Measurements from ENCODE around the gene EDARADD.

The EDARADD gene

GRCh38 chr1:236524142-236524894 lies 130.2 kb downstream of the EDARADD start:
- H3K9me3 ChIP-seq (ENCODE audit: low read length) = no peaks in the 10 kb centered on the region
- H3K4me1 ChIP-seq (ENCODE audit: insufficient read depth, low read length) = peaks cover 6% of the 10 kb centered on the region
- H3K9ac ChIP-seq (ENCODE audit: low read length) = peak overlapping the region; percentile 69
- H3K36me3 ChIP-seq (ENCODE audit: insufficient read depth, low read length) = peaks cover 15% of the 10 kb centered on the region
- H3K4me3 ChIP-seq (ENCODE audit: low read depth in 1 of 2, low read length in 2 of 2) = peak overlapping the region; percentile 81 to 91
- H3K27me3 ChIP-seq (ENCODE audit: control insufficient read depth in 1 of 2, insufficient read depth in 2 of 2, low read length in 2 of 2) = no peaks in the 10 kb centered on the region
- H3K27ac ChIP-seq (ENCODE audit: low read depth, low read length) = peak overlapping the region; percentile 87

- Histone ChIP-seq H3K4me1 (ENCODE audit: insufficient read depth, low read length) (peaks cover 6% of the 10 kb centered on the region), H3K4me3 (ENCODE audit: low read depth in 1 of 2, low read length in 2 of 2) (peak overlapping the region in 1 of 2 donors; percentile 81), H3K36me3 (ENCODE audit: insufficient read depth, low read length) (peaks cover 15% of the 10 kb centered on the region), H3K27me3 (ENCODE audit: control insufficient read depth in 1 of 2, insufficient read depth in 2 of 2, low read length in 2 of 2) (no peaks in the 10 kb centered on the region), H3K9ac (ENCODE audit: low read length) (peak overlapping the region; percentile 69), H3K27ac (ENCODE audit: low read depth, low read length) (peak overlapping the region; percentile 87), H3K9me3 (ENCODE audit: low read length) (no peaks in the 10 kb centered on the region)
Observed at GRCh38 chr1:236524895-236525184, 130.8 kb downstream of the EDARADD start.

GRCh38 chr1:236526079-236526478 lies 132.0 kb downstream of the EDARADD start:
- Histone ChIP-seq H3K4me1 (ENCODE audit: insufficient read depth, low read length) (peaks cover 6% of the 10 kb centered on the region), H3K27ac (ENCODE audit: low read depth, low read length) (no peak overlapping the region), H3K9ac (ENCODE audit: low read length) (no peak overlapping the region), H3K4me3 (ENCODE audit: low read depth in 1 of 2, low read length in 2 of 2) (no peak overlapping the region), H3K9me3 (ENCODE audit: low read length) (no peaks in the 10 kb centered on the region), H3K27me3 (ENCODE audit: control insufficient read depth in 1 of 2, insufficient read depth in 2 of 2, low read length in 2 of 2) (no peaks in the 10 kb centered on the region), H3K36me3 (ENCODE audit: insufficient read depth, low read length) (peaks cover 20% of the 10 kb centered on the region)

GRCh38 chr1:236530286-236530685 lies 136.2 kb downstream of the EDARADD start:
- H3K4me1 ChIP-seq (ENCODE audit: insufficient read depth, low read length) = no peaks in the 10 kb centered on the region
- no peaks in the 10 kb centered on the region for H3K9me3 ChIP-seq (ENCODE audit: low read length)
- no peaks in the 10 kb centered on the region for H3K27me3 ChIP-seq (ENCODE audit: control insufficient read depth in 1 of 2, insufficient read depth in 2 of 2, low read length in 2 of 2)
- H3K9ac ChIP-seq (ENCODE audit: low read length) = no peak overlapping the region
- H3K27ac ChIP-seq (ENCODE audit: low read depth, low read length) = no peak overlapping the region
- peaks cover 30% of the 10 kb centered on the region for H3K36me3 ChIP-seq (ENCODE audit: insufficient read depth, low read length)
- H3K4me3 ChIP-seq (ENCODE audit: low read depth in 1 of 2, low read length in 2 of 2) = no peak overlapping the region

- H3K27ac ChIP-seq (ENCODE audit: low read depth, low read length) = no peak overlapping the region
- H3K36me3 ChIP-seq (ENCODE audit: insufficient read depth, low read length) = peaks cover 28% of the 10 kb centered on the region
Observed at GRCh38 chr1:236530959-236531358, 136.9 kb downstream of the EDARADD start.

GRCh38 chr1:236532850-236533249 lies 138.8 kb downstream of the EDARADD start:
- Histone ChIP-seq H3K4me3 (ENCODE audit: low read depth in 1 of 2, low read length in 2 of 2) (no peak overlapping the region), H3K9ac (ENCODE audit: low read length) (no peak overlapping the region), H3K27ac (ENCODE audit: low read depth, low read length) (no peak overlapping the region), H3K36me3 (ENCODE audit: insufficient read depth, low read length) (peaks cover 15% of the 10 kb centered on the region), H3K9me3 (ENCODE audit: low read length) (no peaks in the 10 kb centered on the region), H3K27me3 (ENCODE audit: control insufficient read depth in 1 of 2, insufficient read depth in 2 of 2, low read length in 2 of 2) (no peaks in the 10 kb centered on the region), H3K4me1 (ENCODE audit: insufficient read depth, low read length) (no peaks in the 10 kb centered on the region)

More at GRCh38 chr1:236530959-236531358, 136.9 kb downstream of the EDARADD start:
- no peaks in the 10 kb centered on the region for H3K27me3 ChIP-seq (ENCODE audit: control insufficient read depth in 1 of 2, insufficient read depth in 2 of 2, low read length in 2 of 2)
- no peak overlapping the region for H3K9ac ChIP-seq (ENCODE audit: low read length)
- no peaks in the 10 kb centered on the region for H3K9me3 ChIP-seq (ENCODE audit: low read length)
- H3K4me3 ChIP-seq (ENCODE audit: low read depth in 1 of 2, low read length in 2 of 2) = no peak overlapping the region
- no peaks in the 10 kb centered on the region for H3K4me1 ChIP-seq (ENCODE audit: insufficient read depth, low read length)

GRCh38 chr1:236534151-236534651 lies 140.1 kb downstream of the EDARADD start:
- Histone ChIP-seq H3K27me3 (ENCODE audit: control insufficient read depth in 1 of 2, insufficient read depth in 2 of 2, low read length in 2 of 2) (no peaks in the 10 kb centered on the region), H3K36me3 (ENCODE audit: insufficient read depth, low read length) (peaks cover 27% of the 10 kb centered on the region), H3K9me3 (ENCODE audit: low read length) (no peaks in the 10 kb centered on the region), H3K27ac (ENCODE audit: low read depth, low read length) (no peak overlapping the region), H3K4me3 (ENCODE audit: low read depth in 1 of 2, low read length in 2 of 2) (no peak overlapping the region), H3K4me1 (ENCODE audit: insufficient read depth, low read length) (no peaks in the 10 kb centered on the region), H3K9ac (ENCODE audit: low read length) (no peak overlapping the region)

Data from muscle layer of colon (tissue), 2 donors.